NCI-H82 (cell line): ENCODE measurements around the gene SNRK.

Experiments
- DNase-seq: peaks from one replicate; lab custom pipeline; 2025; lab: John Stamatoyannopoulos, UW

SNRK gene, protein sequence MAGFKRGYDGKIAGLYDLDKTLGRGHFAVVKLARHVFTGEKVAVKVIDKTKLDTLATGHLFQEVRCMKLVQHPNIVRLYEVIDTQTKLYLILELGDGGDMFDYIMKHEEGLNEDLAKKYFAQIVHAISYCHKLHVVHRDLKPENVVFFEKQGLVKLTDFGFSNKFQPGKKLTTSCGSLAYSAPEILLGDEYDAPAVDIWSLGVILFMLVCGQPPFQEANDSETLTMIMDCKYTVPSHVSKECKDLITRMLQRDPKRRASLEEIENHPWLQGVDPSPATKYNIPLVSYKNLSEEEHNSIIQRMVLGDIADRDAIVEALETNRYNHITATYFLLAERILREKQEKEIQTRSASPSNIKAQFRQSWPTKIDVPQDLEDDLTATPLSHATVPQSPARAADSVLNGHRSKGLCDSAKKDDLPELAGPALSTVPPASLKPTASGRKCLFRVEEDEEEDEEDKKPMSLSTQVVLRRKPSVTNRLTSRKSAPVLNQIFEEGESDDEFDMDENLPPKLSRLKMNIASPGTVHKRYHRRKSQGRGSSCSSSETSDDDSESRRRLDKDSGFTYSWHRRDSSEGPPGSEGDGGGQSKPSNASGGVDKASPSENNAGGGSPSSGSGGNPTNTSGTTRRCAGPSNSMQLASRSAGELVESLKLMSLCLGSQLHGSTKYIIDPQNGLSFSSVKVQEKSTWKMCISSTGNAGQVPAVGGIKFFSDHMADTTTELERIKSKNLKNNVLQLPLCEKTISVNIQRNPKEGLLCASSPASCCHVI

DNA sequence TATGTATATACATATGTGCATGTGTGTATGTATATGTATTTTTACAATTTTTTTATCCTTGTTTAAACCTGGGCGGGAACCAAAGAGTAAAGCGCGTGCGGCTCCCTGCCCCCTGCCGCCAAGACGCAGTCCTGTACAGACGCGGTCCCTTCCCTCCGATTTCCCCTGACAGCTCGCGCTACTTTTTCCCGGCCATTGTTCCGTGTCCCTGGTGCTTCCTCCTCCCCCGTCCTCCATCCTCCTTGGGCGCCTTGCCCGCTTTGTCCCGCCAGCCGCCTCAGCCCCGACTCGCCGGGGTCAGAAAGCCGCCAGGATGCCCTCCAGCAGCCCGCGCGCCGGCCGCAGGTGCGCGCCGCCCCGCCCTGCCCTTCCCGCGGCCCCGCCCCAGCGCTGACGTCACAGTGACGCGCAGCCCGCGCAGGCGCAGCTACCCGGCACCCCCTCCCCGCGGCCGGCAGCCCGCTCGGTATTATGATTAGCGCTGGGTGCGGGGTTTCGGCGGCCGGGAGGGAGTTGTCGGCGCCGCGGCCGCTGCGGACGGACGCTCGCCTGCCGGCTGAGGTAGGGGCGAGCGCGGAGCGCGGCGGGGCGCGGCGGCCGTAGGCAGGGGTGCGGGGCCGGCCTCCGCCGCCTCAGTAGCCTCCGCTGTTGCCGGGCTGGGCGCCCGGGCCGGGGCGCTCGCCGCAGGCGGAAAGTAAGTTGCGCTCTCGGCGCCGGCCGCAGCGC is at the start of gene SNRK:
TSS of gene SNRK (plus strand) at position 426 of the 726 bp plus-strand sequence. CDS start 16,664 bp downstream, outside the sequence.
- peak; percentile 80 for DNase-seq

GRCh38 chr3:43238801-43239200 is 47.5 kb upstream of the SNRK start:
- no peak for DNase-seq

GRCh38 chr3:43239755-43240154 is 46.6 kb upstream of the SNRK start:
- DNase-seq, result peak; percentile 12

DNA sequence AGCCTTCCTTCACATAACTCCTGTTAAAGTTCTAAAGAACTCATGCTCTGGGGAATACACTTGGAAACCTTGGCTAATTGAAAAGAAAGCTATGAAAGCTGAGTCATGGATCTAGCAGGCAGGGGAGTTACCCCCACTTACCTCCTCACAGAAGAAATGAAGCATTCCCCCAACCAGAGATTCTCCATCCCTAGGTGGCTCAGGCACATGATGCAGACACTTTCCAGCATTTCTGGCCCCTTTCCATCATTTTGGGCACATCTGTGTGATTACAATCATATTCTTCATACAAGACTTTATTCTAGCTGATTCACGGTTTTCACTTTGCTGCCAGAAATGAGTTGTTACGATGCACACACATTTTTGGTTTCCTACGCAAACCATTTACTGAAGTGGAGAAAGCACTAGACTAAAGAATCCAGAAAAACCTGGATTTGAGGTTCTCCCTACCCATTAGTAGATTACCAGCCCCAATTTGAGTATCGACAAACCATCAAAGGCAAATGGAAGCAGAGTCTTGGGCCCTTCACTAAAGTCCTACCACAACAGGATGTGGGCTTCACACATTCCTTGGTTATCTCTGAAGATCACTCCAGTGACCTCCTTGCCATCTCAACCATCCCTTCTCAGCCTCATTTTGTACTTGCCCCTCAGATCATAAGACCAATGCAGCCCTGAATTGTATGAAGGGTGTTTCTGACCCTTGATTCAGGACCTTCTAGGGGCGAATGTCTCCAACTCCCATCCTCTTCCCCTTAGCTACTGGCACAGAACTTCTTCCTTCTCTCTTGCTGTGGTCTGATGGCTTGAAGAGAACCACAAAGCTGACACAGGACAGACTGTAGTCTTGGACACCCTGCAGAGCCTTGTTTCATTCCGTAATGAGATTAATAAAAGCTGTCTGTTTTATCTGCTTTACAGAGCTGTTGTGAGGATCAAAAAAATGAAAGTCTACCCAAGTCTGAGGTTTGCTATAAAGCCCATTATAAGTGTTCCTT is 42.5 kb upstream of the SNRK start:
- peak; percentile 3 for DNase-seq

GRCh38 chr3:43244694-43245093 is 41.6 kb upstream of the SNRK start:
- no peak for DNase-seq

DNA sequence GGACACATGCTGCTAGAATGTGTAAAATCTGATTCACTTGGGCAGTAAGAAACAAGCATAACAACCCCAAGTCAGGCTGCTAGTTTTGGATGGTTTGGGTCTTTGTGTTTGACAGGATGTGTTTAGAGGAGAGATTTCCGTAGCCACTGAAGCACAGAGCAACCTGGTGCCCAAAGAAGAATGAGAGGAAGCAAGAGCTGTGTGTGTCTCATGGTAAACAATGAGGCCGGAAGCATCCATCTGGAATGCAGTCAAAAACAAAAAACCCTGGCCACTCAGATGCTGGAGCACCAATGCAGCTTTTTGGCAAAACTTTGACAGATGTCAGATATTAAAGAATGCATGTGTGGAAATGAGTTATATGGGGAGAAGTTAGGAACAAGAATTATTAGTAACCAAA is 39.4 kb upstream of the SNRK start:
- no peak for DNase-seq

DNA sequence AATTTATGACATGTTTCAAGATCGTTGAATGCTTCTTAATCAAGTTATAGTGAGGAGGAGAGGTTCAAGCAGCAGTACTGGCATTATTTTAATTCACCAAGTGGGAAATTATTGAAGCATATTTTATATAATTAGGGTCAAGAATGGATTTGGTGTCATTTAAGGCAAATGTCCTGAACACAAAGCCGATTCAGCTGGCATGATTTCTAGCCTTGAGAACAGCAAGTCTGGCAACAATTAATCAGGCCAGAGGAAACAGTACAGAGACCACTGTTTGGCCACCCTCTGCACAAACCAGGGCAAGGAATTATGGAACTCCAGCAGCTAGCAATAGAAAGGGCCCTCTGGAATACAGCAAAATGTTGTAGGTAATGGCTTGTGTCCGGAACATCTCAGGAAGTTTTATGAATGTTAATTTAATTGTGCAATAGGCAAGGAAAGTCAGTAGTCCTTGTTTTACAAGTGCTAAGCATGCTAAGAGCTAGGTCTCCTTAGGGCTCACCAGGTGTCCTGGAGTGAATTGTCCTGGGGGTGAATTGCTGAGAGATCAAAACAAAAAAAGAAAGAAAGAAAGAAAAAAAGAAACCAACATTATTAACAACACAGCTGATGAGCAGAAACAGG is 38.7 kb upstream of the SNRK start:
- no peak for DNase-seq

- no peak for DNase-seq
Observed at GRCh38 chr3:43248185-43248583, 38.2 kb upstream of the SNRK start.

DNA sequence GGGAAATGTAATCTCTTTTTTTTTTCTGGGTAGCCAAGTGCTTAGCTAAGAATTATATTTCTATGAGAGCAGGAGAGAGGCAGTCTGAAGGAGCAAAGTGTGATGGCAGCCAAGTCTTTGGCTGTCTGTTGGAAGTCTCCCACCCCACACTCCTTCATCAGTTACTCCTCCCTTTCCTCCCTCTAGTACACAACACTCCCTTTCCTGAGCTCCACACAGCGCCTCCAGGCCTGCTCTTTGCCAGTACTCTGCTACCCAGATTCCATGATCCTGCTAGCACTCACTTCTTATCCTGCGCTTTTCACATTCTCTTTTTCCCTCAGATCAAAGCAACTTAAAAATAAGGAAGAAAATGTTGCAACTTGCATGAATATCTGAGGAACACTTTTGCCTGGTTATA is 37.4 kb upstream of the SNRK start:
- DNase-seq, result no peak

DNA sequence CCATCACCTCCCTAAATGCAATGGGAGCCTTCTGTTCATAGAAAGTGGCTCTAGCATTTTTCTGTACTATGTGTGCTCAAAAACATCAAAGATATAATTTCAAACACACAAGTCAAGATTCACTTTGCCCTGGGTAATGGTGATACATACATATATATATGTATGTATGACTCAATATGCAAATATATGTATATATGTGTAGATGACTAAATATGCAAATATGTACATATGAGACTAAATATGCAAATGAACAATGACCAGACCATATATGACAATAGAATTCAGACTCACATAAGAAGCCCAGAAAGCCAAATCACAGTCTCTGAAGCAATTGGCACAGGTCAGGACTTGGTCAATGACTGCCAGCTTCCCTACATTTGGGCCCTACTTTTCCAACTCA is 36.9 kb upstream of the SNRK start:
- no peak for DNase-seq

GRCh38 chr3:43253294-43253693 is 33.0 kb upstream of the SNRK start:
- DNase-seq, result no peak

DNA sequence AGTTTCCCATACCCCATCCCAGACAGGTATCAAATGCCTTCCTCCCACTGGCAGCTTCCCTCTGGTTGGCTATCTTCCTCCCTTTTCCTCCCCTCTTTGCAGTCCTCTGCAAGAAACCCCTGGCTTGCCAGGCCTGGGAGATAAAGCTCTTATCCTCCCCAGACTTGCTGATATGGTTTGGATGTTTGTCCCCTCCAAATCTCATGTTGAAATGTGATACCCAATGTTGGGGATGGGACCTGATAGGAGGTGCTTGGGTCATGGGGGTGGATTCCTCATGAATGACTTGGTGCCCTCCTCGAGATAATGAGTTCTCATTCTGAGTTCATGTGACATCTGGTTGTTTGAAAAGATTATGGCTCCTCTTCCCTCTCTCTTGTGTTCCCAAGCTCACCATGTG is 32.2 kb upstream of the SNRK start:
- DNase-seq, result no peak

- DNase-seq, result no peak
Observed at GRCh38 chr3:43255662-43256061, 30.7 kb upstream of the SNRK start.

DNA sequence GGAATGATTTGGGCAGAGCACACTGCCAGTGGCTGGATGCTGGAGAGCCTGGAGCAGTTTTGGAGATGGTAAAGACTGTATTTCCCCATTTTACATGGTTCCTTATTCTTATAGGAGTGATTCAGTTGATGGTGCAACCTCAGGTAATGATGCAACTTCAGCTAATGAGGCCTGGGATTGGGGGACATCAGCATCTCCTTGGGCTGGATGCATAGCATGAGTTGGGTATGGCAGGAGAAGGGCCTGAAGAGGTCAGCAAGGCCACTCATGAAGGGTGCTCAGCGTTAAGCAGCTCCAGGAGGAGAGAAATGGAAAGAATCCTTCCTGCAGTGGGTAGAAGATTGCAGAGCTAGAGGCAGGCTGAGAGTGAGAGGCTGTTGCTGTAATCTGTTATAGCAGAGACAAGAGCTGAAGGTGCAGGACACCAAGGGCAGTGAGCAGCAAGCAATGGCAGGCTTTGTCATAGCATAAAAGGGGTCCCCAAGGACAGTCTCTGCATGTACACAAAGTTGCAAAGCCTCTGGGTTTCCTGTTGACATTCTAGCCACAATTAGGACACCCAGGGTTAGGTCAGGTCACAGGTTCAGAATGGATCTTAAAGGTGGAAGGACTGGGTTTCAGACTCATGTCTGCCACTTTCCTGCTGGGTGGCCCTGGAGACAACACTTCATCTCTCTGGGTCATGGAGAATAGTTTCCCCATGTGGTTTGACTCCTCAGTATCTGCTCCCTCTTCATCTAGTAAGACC is 29.5 kb upstream of the SNRK start:
- no peak for DNase-seq

GRCh38 chr3:43257850-43258249 is 28.5 kb upstream of the SNRK start:
- DNase-seq, result no peak

DNA sequence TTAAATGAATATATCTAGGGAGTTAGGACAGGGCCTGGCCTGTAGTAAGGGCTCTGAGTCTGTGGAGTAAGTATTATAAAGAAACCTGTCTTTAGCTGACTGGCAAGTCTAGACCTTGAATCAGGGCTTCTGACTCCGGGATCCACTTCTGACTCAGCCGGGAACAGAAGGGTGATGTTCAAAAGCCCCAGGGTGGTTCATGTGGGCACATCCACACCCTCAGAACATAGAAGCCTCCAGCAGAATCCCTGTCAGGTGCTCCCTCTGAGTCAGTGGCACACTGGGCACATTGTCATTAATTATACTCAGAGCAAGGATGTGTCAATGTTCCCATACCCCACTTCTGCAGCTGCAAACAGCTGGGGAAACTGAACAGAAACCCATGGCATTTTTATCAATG is 26.7 kb upstream of the SNRK start:
- no peak for DNase-seq

DNA sequence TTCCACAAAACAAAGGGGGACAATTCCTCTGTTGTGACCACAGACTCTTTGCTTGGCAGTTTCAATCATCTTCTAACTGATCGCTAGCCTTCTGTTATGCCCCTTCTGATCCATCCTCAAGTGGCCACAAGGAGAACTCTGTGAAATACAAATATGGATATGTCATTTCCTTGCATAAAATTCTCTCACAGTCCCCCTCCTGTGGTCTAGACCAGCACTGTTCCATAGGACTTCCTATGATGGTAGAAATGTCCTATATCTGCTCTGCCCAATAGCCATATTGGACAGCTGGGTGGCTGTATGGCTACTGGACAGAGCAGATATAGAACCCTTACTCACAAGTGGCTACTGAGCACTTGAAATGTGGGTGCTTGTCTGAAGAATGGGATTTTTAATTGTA is 25.9 kb upstream of the SNRK start:
- no peak for DNase-seq

DNA sequence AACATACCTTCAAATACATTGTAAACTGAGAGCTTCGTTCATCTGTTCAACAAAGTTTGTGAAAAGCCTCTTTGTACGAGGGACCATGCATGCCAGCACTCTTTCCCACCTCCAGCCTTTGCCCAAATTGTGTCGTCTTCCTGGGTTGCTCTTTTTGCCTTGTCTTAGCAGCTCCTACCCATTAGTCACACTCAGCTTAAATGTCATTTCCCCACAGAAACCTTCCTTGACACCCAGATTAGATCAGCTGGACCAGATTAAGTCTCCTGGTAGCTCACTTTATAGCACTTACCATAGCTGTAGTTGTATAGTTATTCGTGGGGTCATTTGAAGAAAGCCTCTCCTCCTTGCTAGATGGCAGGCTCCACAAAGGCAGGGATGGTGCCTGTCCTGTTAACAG is 24.1 kb upstream of the SNRK start:
- peak; percentile 24 for DNase-seq

DNA sequence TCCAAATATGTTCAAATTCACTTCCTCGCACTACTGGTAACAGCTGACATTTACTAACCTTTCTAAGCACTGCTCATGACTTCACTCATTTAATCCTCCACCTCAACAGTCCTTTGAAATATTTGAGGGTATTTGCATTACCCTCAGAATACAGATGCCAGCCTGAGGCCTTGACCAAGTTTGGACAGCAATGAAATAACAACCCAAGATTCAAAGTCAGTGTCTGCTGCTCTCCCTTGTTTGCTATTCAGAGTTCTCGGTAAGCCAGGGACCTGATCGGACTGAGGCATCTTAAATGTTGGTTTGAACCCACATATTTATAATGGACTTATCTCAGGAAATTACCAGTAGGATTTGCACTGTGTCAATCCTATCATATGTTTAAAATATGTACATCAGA is 19.9 kb upstream of the SNRK start:
- DNase-seq, result no peak

DNA sequence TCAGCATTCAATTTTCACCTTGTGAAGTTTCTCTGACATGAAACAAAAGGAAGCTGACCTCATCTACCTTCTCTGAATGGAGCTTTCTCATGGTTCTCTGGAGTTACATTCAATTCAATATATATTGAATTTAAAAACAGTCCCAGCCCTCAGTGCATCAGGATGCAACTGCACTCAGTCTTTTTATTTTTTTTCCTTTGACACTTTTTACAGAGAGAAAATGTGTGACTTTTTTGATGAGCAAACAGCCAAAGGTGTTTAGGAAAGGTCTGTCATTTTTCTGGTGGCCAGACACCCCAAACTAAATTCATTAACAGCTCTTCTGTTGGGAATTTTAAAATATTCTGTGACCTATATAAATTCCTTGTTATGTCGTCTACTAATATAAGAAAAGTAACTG is 19.3 kb upstream of the SNRK start:
- DNase-seq, result no peak
